ENCODE results near the gene CFAP161. TPM values are rescaled to one million over a fixed set of nuclear protein-coding genes. Genes with fewer than 3 reads are reported as not detected.

Gene CFAP161
- total RNA-seq, 1 experiment from 2014 or later = 0.59 TPM

DNA sequence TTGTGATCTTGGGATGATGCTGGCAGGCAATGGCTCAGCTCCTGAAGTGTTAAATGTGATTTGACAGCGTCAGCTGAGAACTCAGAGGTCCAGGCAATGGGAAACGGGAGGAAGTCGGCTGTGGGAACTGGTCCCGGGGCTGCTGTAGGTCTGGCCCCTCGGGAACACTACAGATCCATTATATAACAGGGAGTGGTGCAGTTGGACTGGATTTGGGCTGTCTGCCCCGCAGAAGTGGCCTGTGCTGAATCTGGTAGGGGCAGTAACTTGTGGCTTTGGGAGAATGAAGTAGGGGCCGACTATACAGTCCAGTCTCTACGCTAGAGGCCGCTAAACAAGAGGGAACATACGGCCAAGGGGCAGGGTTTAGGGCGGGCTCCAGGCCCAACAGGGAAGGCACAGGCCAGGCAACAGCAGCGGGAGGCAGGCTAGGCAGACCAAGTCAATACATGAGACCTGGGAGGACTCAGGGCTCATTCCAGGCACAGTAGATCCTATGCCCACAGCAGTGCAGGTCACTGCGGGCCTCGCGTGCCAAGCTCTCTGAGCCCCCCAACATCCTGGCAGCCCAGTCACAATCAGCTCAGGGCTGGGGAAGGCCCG is 42.3 kb downstream of the CFAP161 start:
- Histone ChIP-seq H3K27me3 (ENCODE audit: control insufficient read depth, insufficient read depth, low read length) (no peaks in the 10 kb centered on the region), H3K4me3 (ENCODE audit: insufficient read depth, low read depth, low read length) (no peak overlapping the region), H3K36me3 (replicated peaks; ENCODE audit: control insufficient read depth, insufficient read depth, low read length) (no peaks in the 10 kb centered on the region)
- peak; percentile 42 for DNase-seq

- no peak overlapping the region for H3K4me3 ChIP-seq (ENCODE audit: insufficient read depth, low read depth, low read length)
- no peaks in the 10 kb centered on the region for H3K27me3 ChIP-seq (ENCODE audit: control insufficient read depth, insufficient read depth, low read length)
- no peaks in the 10 kb centered on the region for H3K36me3 ChIP-seq (replicated peaks; ENCODE audit: control insufficient read depth, insufficient read depth, low read length)
- no peak for DNase-seq
Observed at GRCh38 chr15:81178365-81178764, 44.3 kb downstream of the CFAP161 start.

- no peaks in the 10 kb centered on the region for H3K36me3 ChIP-seq (replicated peaks; ENCODE audit: control insufficient read depth, insufficient read depth, low read length)
- no peak for DNase-seq
- no peaks in the 10 kb centered on the region for H3K27me3 ChIP-seq (ENCODE audit: control insufficient read depth, insufficient read depth, low read length)
- H3K4me3 ChIP-seq (ENCODE audit: insufficient read depth, low read depth, low read length) = no peak overlapping the region
Observed at GRCh38 chr15:81181220-81181619, 47.1 kb downstream of the CFAP161 start.

- no peak overlapping the region for H3K4me3 ChIP-seq (ENCODE audit: insufficient read depth, low read depth, low read length)
- no peaks in the 10 kb centered on the region for H3K27me3 ChIP-seq (ENCODE audit: control insufficient read depth, insufficient read depth, low read length)
- DNase-seq = no peak
- no peaks in the 10 kb centered on the region for H3K36me3 ChIP-seq (replicated peaks; ENCODE audit: control insufficient read depth, insufficient read depth, low read length)
Observed at GRCh38 chr15:81182031-81182755, 48.1 kb downstream of the CFAP161 start.

DNA sequence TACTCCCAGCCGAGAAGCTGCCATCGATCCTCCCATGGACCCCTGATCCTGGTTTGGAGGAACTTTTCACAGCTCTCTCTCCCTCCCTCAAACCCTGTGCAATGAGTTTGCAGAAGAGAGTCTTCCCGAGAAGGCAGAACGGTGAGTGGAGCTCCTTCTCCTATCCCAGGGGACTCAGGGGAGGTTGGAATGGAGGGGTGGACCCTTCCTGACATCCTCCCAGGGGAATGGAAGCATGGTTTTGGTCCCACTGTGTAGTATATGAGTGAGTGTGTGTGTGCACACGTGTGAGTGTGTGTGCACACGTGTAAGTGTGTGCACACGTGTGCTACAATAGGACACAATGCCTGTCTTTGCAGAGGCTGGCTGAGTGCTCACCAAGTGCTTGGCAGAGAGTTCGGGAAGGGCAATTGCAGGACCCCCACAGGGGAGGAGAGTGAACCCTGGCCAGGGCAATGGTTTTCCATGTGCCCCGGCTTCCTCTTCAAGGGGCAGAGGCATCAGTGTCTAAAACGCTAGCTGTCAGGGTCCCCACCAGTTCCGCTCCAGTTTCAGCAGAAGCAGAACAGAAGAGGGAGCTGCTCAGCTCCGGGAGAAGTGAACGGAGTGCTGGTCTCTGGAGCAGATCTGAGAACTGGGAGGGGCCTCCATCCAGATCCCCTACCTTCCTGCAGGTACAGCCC is 48.8 kb downstream of the CFAP161 start:
- Histone ChIP-seq H3K4me3 (ENCODE audit: insufficient read depth, low read depth, low read length) (no peak overlapping the region), H3K36me3 (replicated peaks; ENCODE audit: control insufficient read depth, insufficient read depth, low read length) (no peaks in the 10 kb centered on the region), H3K27me3 (ENCODE audit: control insufficient read depth, insufficient read depth, low read length) (no peaks in the 10 kb centered on the region)
- peak; percentile 66 for DNase-seq

GRCh38 chr15:81183439-81183775 is 49.3 kb downstream of the CFAP161 start:
- Histone ChIP-seq H3K27me3 (ENCODE audit: control insufficient read depth, insufficient read depth, low read length) (no peaks in the 10 kb centered on the region), H3K4me3 (ENCODE audit: insufficient read depth, low read depth, low read length) (no peak overlapping the region), H3K36me3 (replicated peaks; ENCODE audit: control insufficient read depth, insufficient read depth, low read length) (no peaks in the 10 kb centered on the region)
- DNase-seq = no peak

- no peaks in the 10 kb centered on the region for H3K27me3 ChIP-seq (ENCODE audit: control insufficient read depth, insufficient read depth, low read length)
- no peak for DNase-seq
- no peaks in the 10 kb centered on the region for H3K36me3 ChIP-seq (replicated peaks; ENCODE audit: control insufficient read depth, insufficient read depth, low read length)
- H3K4me3 ChIP-seq (ENCODE audit: insufficient read depth, low read depth, low read length) = no peak overlapping the region
Observed at GRCh38 chr15:81184188-81184587, 50.1 kb downstream of the CFAP161 start.

DNA sequence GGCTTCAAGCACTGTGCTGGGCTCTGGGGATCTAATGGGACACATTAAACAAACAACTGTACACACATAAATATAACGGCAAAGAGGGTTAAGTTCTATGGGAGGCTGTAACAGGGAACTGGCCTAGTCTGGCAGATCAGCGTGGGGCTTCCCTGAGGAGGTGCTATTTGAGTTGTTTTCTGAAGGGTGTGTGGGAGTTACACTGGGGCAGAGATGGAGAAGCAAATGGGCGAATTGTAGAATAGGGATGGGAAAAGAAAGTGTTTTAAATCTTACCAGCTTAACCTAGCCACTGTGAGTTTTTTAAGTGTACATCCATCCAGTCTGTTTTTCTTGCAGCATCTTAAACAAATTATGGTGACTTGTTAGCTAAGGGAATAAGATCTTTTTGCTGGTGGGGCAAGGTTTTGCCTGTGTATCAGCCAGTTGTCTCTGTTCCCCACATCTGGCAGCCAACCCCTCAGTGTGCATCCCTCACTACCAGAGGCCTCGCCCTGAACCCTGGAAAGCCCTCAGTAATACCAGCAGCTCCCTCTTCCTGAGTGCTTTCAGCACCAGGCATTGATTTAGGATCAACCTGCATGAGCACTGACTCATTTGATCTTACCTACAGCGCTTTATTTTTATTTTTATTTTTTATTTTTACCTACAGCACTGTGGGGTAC is 51.7 kb downstream of the CFAP161 start:
- DNase-seq = no peak
- H3K36me3 ChIP-seq (replicated peaks; ENCODE audit: control insufficient read depth, insufficient read depth, low read length) = no peaks in the 10 kb centered on the region

GRCh38 chr15:81188354-81188753 is 54.3 kb downstream of the CFAP161 start:
- no peak overlapping the region for H3K4me3 ChIP-seq (ENCODE audit: insufficient read depth, low read depth, low read length)
- H3K36me3 ChIP-seq (replicated peaks; ENCODE audit: control insufficient read depth, insufficient read depth, low read length) = no peaks in the 10 kb centered on the region
- DNase-seq = no peak
- no peaks in the 10 kb centered on the region for H3K27me3 ChIP-seq (ENCODE audit: control insufficient read depth, insufficient read depth, low read length)

More for the DNA sequence above, 51.7 kb downstream of the CFAP161 start:
- Histone ChIP-seq H3K4me3 (ENCODE audit: insufficient read depth, low read depth, low read length) (no peak overlapping the region), H3K27me3 (ENCODE audit: control insufficient read depth, insufficient read depth, low read length) (no peaks in the 10 kb centered on the region)

DNA sequence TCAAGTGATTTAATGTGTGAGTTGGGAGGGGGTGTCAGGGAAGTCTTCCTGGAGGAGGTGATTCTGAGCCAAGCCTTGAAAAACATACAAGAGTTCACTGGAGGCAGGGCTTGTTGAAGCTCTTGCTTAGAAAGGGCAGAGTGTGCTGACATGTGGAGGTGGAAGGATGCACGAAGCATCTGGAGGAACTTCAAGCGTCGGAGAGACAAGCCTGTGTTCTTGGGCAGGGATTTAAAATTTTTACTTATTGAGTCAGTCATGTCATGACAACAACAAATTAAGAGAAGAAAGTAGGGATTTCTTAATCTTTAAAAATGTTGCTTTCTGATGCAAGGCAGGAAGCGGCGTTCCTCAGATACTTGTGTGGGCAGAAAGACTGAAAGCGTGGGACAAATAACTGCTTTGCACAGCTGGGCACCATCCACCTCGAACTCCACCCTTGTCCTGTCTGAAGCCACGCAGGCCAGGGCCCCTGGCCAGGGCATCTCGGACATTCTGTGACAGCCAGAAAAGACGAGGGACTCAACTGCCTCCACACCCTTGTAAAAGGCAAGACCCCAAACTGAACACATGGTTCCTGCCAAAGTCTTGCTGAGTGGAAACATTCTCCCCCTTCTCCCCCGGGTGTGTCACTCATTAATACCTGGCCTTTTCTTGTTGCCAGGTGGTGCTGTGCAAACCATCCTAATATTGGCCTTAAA is 55.7 kb downstream of the CFAP161 start:
- Histone ChIP-seq H3K4me3 (ENCODE audit: insufficient read depth, low read depth, low read length) (no peak overlapping the region), H3K36me3 (replicated peaks; ENCODE audit: control insufficient read depth, insufficient read depth, low read length) (no peaks in the 10 kb centered on the region), H3K27me3 (ENCODE audit: control insufficient read depth, insufficient read depth, low read length) (no peaks in the 10 kb centered on the region)
- DNase-seq = no peak

DNA sequence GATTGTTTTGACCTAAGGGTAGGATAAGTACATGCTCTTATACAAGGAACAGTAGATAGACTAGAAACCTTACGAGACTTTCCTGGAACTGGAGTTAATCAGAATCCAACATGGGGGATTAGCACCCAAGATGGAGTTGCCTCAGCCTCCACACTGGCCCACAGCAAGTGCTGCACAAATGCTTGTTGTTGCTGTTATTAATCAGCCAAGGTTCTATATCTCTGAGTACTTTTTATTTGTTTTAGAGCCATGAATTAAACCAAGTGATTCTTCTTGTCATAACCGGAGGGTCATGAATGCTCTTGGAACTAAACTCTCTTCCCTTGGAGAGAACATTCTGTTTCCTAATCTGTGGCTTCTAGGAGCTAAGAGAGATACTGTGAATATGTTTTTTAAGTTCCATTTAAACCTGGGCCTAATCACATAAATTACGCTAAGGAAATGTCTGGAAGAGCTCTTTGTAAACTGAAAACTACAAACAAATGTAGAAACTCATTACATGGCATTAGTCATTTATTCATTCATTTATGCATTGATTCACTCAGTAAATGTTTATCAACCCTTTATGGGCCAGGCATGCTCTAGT is 56.9 kb downstream of the CFAP161 start:
- Histone ChIP-seq H3K4me3 (ENCODE audit: insufficient read depth, low read depth, low read length) (no peak overlapping the region), H3K36me3 (replicated peaks; ENCODE audit: control insufficient read depth, insufficient read depth, low read length) (no peaks in the 10 kb centered on the region), H3K27me3 (ENCODE audit: control insufficient read depth, insufficient read depth, low read length) (no peaks in the 10 kb centered on the region)
- DNase-seq = no peak

- DNase-seq = no peak
- Histone ChIP-seq H3K36me3 (replicated peaks; ENCODE audit: control insufficient read depth, insufficient read depth, low read length) (no peaks in the 10 kb centered on the region), H3K4me3 (ENCODE audit: insufficient read depth, low read depth, low read length) (no peak overlapping the region), H3K27me3 (ENCODE audit: control insufficient read depth, insufficient read depth, low read length) (no peaks in the 10 kb centered on the region)
Observed at GRCh38 chr15:81191701-81192100, 57.6 kb downstream of the CFAP161 start.

DNA sequence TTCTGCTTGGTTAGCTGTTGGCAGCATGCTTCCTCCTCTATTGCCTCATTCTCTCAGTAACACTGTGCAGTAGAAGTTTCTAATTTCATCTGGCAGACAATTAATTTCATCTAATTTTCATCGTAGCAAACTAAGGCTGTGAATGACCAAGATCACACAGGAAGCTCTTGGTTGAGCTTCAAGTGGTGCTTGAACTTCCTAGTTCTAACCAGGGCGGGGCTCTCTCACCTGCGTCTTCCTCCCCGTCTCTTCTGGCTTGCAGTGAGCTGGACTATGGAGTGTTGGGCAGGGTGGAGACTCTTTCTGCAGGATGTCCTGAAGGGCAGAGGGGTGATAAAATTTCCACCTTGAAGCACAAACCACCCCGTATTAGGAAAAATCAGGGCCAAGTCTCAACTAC is 60.7 kb downstream of the CFAP161 start:
- H3K4me3 ChIP-seq (ENCODE audit: insufficient read depth, low read depth, low read length) = no peak overlapping the region
- no peaks in the 10 kb centered on the region for H3K36me3 ChIP-seq (replicated peaks; ENCODE audit: control insufficient read depth, insufficient read depth, low read length)
- H3K27me3 ChIP-seq (ENCODE audit: control insufficient read depth, insufficient read depth, low read length) = no peaks in the 10 kb centered on the region
- no peak for DNase-seq

- no peaks in the 10 kb centered on the region for H3K27me3 ChIP-seq (ENCODE audit: control insufficient read depth, insufficient read depth, low read length)
- H3K4me3 ChIP-seq (ENCODE audit: insufficient read depth, low read depth, low read length) = no peak overlapping the region
- no peak for DNase-seq
- H3K36me3 ChIP-seq (replicated peaks; ENCODE audit: control insufficient read depth, insufficient read depth, low read length) = no peaks in the 10 kb centered on the region
Observed at GRCh38 chr15:81195339-81195864, 61.3 kb downstream of the CFAP161 start.
